PFSK-1 (cell line): Measurements from ENCODE around the gene SCAMP2.

Experiments used
- FOXP2 ChIP-seq: optimal IDR thresholded peaks from 2 replicates; pipeline ENCODE3; 2011; ENCODE audit warnings: borderline replicate concordance, control low read depth, inconsistent platforms; ENCODE audit not compliant: insufficient read depth; ENCODE audit errors: extremely low read length, extremely low read depth
- POLR2AphosphoS5 ChIP-seq: IDR thresholded peaks from 2 replicates; pipeline ENCODE4 v1.6.1; 2012; ENCODE audit warnings: low read depth, mild to moderate bottlenecking, control low read depth, low read length, moderate library complexity
- SIN3A ChIP-seq: IDR thresholded peaks from 2 replicates; pipeline ENCODE4 v1.6.1; 2012; ENCODE audit warnings: mild to moderate bottlenecking, low read length, moderate library complexity, borderline replicate concordance; ENCODE audit not compliant: insufficient read depth
- TAF1 ChIP-seq: IDR thresholded peaks from 2 replicates; pipeline ENCODE4 v1.6.1; 2012; ENCODE audit warnings: low read length, control low read depth, borderline replicate concordance; ENCODE audit not compliant: insufficient read depth

- TF ChIP-seq POLR2AphosphoS5 (no peak; the same call in 1 of the 2 replicates), SIN3A (no peak), TAF1 (no peak), FOXP2 (no peak)
Measured at GRCh38 chr15:74843445-74843828, 29.7 kb downstream of the SCAMP2 start.
